ENCODE results near the gene SP7. TPM values are rescaled to one million over a fixed set of nuclear protein-coding genes. Genes with fewer than 3 reads are reported as not detected.

The SP7 gene
- total and polyA plus RNA-seq, 10 of the 15 experiments (the other 5 are each of a cell fraction or from before 2014, with no cell fraction given), result 0.05 to 0.11 TPM; not detected in 8

GRCh38 chr12:53378724-53379388 is 42.7 kb upstream of the SP7 start (continued):
- TF ChIP-seq NKRF (conservative IDR thresholded peaks at IDR 0.05) (0 out of 2 replicates have a peak, but pooled peaks have one; percentile 48), EED (IDR thresholded peaks at IDR 0.05; ENCODE audit: low read depth) (no peak), NBN (IDR thresholded peaks at IDR 0.05) (no peak), RCOR1 (conservative IDR thresholded peaks at IDR 0.05; ENCODE audit: low read depth, low read length) (no peak), YY1 (IDR thresholded peaks at IDR 0.05; ENCODE audit: low read depth, low read length) (no peak), SRF (IDR thresholded peaks at IDR 0.05; ENCODE audit: low read depth in 2 of 2, low read length in 2 of 2) (no peak), EP300 (IDR thresholded peaks at IDR 0.05; ENCODE audit: borderline replicate concordance in 1 of 2, control insufficient read depth in 1 of 2, low read depth in 2 of 2, low read length in 2 of 2) (no peak), PML (IDR thresholded peaks at IDR 0.05; ENCODE audit: low read length) (peak; percentile 93), CHD2 (IDR thresholded peaks at IDR 0.05; ENCODE audit: borderline replicate concordance, low read depth, low read length) (no peak), FOXK2 (IDR thresholded peaks at IDR 0.05) (no peak), MYC (IDR thresholded peaks at IDR 0.05; ENCODE audit: insufficient read depth, insufficient read length, insufficient replicate concordance, low read length, severe bottlenecking) (no peak), HDGF (IDR thresholded peaks at IDR 0.05) (no peak), MLLT1 (IDR thresholded peaks at IDR 0.05) (peak; percentile 80), ELK1 (IDR thresholded peaks at IDR 0.05; ENCODE audit: low read depth, low read length) (no peak), PAX5 (IDR thresholded peaks at IDR 0.05; ENCODE audit: borderline replicate concordance, low read depth, low read length) (no peak), IKZF1 (conservative IDR thresholded peaks at IDR 0.05) (peak; percentile 63; the same call in 1 of the 2 replicates), RFX5 (IDR thresholded peaks at IDR 0.05; ENCODE audit: low read depth, low read length) (no peak), RB1 (IDR thresholded peaks at IDR 0.05; ENCODE audit: borderline replicate concordance) (peak; percentile 33; the same call in 1 of the 2 replicates), POU2F2 (IDR thresholded peaks at IDR 0.05; ENCODE audit: borderline replicate concordance, low read depth, low read length) (no peak), SKIL (IDR thresholded peaks at IDR 0.05; ENCODE audit: low read depth, poor library complexity, severe bottlenecking) (no peak)
